Measurements from ENCODE around the gene AKT2. TPM values are rescaled to one million over a fixed set of nuclear protein-coding genes. Genes with fewer than 3 reads are reported as not detected.

The AKT2 gene
- polyA plus RNA-seq, 1 donor (not counting 4 experiments of a cell fraction or from before 2014, with no cell fraction given) = 108 TPM

- H4K20me1 ChIP-seq (ENCODE audit: control insufficient read depth, extremely low read depth, insufficient read depth, low read length) = peaks cover 10% of the 10 kb centered on the region
These were observed 23.5 kb downstream of the AKT2 start for GRCh38 chr19:40261631-40262030.

GRCh38 chr19:40257096-40257517 lies 28.0 kb downstream of the AKT2 start:
- Histone ChIP-seq H3K27me3 (ENCODE audit: control insufficient read depth, extremely low read depth, insufficient read depth, low read length) (no peaks in the 10 kb centered on the region), H3K4me1 (ENCODE audit: control insufficient read depth, extremely low read depth, insufficient read depth, low read length) (peaks cover 9% of the 10 kb centered on the region), H3K9me1 (ENCODE audit: control insufficient read depth, extremely low read depth, insufficient read depth, low read length) (peaks cover 6% of the 10 kb centered on the region), H3K9ac (ENCODE audit: control insufficient read depth, extremely low read depth, insufficient read depth, low read length) (no peak overlapping the region), H3K4me2 (ENCODE audit: control insufficient read depth, extremely low read depth, insufficient read depth, low read depth, low read length) (no peak overlapping the region), H3K79me2 (ENCODE audit: control insufficient read depth, insufficient read depth, low read length) (peaks cover 23% of the 10 kb centered on the region), H3K36me3 (ENCODE audit: control insufficient read depth in 2 of 2, extremely low read depth in 1 of 2, insufficient read depth in 2 of 2, low read length in 2 of 2) (peaks cover 8 to 16% of the 10 kb centered on the region in 2 experiments), H3K4me3 (ENCODE audit: control insufficient read depth in 2 of 3, extremely low read depth in 1 of 3, insufficient read depth in 2 of 3, low read depth in 1 of 3, low read length in 3 of 3) (no peak overlapping the region), H4K20me1 (ENCODE audit: control insufficient read depth, extremely low read depth, insufficient read depth, low read length) (peaks cover 10% of the 10 kb centered on the region), H3K27ac (ENCODE audit: control insufficient read depth, insufficient read depth, low read length) (no peak overlapping the region), H3K9me3 (ENCODE audit: control insufficient read depth, low read depth, low read length) (no peaks in the 10 kb centered on the region), H2AFZ (ENCODE audit: control insufficient read depth, low read length) (no peak overlapping the region)
- no peak for TF ChIP-seq EZH2 (IDR thresholded peaks at IDR 0.05; ENCODE audit: low read length)
- TF ChIP-seq, protein P1, sequence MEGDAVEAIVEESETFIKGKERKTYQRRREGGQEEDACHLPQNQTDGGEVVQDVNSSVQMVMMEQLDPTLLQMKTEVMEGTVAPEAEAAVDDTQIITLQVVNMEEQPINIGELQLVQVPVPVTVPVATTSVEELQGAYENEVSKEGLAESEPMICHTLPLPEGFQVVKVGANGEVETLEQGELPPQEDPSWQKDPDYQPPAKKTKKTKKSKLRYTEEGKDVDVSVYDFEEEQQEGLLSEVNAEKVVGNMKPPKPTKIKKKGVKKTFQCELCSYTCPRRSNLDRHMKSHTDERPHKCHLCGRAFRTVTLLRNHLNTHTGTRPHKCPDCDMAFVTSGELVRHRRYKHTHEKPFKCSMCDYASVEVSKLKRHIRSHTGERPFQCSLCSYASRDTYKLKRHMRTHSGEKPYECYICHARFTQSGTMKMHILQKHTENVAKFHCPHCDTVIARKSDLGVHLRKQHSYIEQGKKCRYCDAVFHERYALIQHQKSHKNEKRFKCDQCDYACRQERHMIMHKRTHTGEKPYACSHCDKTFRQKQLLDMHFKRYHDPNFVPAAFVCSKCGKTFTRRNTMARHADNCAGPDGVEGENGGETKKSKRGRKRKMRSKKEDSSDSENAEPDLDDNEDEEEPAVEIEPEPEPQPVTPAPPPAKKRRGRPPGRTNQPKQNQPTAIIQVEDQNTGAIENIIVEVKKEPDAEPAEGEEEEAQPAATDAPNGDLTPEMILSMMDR (optimal IDR thresholded peaks at IDR 0.05 in 1 of 3, IDR thresholded peaks at IDR 0.05 in 1 of 3, conservative IDR thresholded peaks at IDR 0.05 in 1 of 3; ENCODE audit: extremely low read depth in 1 of 3, insufficient read depth in 2 of 3, low read length in 3 of 3) = no peak
- DNase-seq (ENCODE audit: low read depth, low spot score) = no peak
- FAIRE-seq = no peak
- dilution Hi-C loops (cut with MboI; ENCODE audit: extremely low pct_ligation_motif_present, low sequenced_read_pairs) = no loop called here

More at GRCh38 chr19:40261631-40262030, 23.5 kb downstream of the AKT2 start:
- FAIRE-seq (no peak), DNase-seq (ENCODE audit: low read depth, low spot score) (no peak)
- no peak for TF ChIP-seq EZH2 (IDR thresholded peaks at IDR 0.05; ENCODE audit: low read length)
- TF ChIP-seq, protein P1 (optimal IDR thresholded peaks at IDR 0.05 in 1 of 3, IDR thresholded peaks at IDR 0.05 in 1 of 3, conservative IDR thresholded peaks at IDR 0.05 in 1 of 3; ENCODE audit: extremely low read depth in 1 of 3, insufficient read depth in 2 of 3, low read length in 3 of 3) = no peak
- no peak overlapping the region for H3K4me2 ChIP-seq (ENCODE audit: control insufficient read depth, extremely low read depth, insufficient read depth, low read depth, low read length)
- no peak overlapping the region for H3K27ac ChIP-seq (ENCODE audit: control insufficient read depth, insufficient read depth, low read length)
- no peaks in the 10 kb centered on the region for H3K9me3 ChIP-seq (ENCODE audit: control insufficient read depth, low read depth, low read length)
- dilution Hi-C loops (cut with MboI; ENCODE audit: extremely low pct_ligation_motif_present, low sequenced_read_pairs) = no loop called here
- H3K27me3 ChIP-seq (ENCODE audit: control insufficient read depth, extremely low read depth, insufficient read depth, low read length) = no peaks in the 10 kb centered on the region
- H3K4me1 ChIP-seq (ENCODE audit: control insufficient read depth, extremely low read depth, insufficient read depth, low read length) = peaks cover 9% of the 10 kb centered on the region
- no peak overlapping the region for H3K9ac ChIP-seq (ENCODE audit: control insufficient read depth, extremely low read depth, insufficient read depth, low read length)
- peaks cover 6 to 28% of the 10 kb centered on the region in 2 experiments for H3K36me3 ChIP-seq (ENCODE audit: control insufficient read depth in 2 of 2, extremely low read depth in 1 of 2, insufficient read depth in 2 of 2, low read length in 2 of 2)
- H3K4me3 ChIP-seq (ENCODE audit: control insufficient read depth in 2 of 3, extremely low read depth in 1 of 3, insufficient read depth in 2 of 3, low read depth in 1 of 3, low read length in 3 of 3) = no peak overlapping the region
- peaks cover 52% of the 10 kb centered on the region for H3K79me2 ChIP-seq (ENCODE audit: control insufficient read depth, insufficient read depth, low read length)
- H3K9me1 ChIP-seq (ENCODE audit: control insufficient read depth, extremely low read depth, insufficient read depth, low read length) = peaks cover 10% of the 10 kb centered on the region
- H2AFZ ChIP-seq (ENCODE audit: control insufficient read depth, low read length) = no peak overlapping the region

Measured in keratinocyte (primary cell).